GM18505 (cell line): ENCODE data around the gene CFAP77.

ENCODE experiments used
- ATAC-seq: cut with Tn5 transposase; IDR thresholded peaks from one replicate; pipeline ENCODE4 v1.9.1; 2021; ENCODE audit not compliant: unreplicated experiment
- POLR2A ChIP-seq: IDR thresholded peaks from 4 replicates; pipeline ENCODE4 v1.6.1; 2011; ENCODE audit warnings: borderline replicate concordance; ENCODE audit not compliant: insufficient read depth, insufficient read length; ENCODE audit errors: extremely low read depth

The CFAP77 gene

DNA sequence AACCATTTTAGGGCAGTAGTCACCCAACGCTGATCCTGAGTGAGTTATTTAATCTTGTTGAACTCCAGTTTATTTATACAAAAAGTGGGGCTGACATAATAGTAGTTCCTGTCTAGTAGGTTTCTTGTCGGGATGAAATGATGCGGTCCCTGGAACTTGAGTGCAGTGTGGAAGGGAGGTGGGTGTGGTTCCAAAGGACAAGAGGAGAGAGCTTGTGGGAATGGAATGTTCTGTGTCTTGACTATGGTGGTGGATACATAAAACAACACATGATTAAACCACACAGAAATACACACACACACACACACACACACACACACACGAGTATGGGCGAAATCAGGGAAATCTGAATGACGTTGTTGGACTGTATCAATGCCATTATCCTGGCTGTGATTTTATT lies 106.3 kb downstream of the CFAP77 start:
- no peak for TF ChIP-seq POLR2A

GRCh38 chr9:132516911-132517310 lies 106.9 kb downstream of the CFAP77 start:
- no peak for TF ChIP-seq POLR2A
- ATAC-seq = no peak

More for the DNA sequence above, 106.3 kb downstream of the CFAP77 start:
- no peak for ATAC-seq

DNA sequence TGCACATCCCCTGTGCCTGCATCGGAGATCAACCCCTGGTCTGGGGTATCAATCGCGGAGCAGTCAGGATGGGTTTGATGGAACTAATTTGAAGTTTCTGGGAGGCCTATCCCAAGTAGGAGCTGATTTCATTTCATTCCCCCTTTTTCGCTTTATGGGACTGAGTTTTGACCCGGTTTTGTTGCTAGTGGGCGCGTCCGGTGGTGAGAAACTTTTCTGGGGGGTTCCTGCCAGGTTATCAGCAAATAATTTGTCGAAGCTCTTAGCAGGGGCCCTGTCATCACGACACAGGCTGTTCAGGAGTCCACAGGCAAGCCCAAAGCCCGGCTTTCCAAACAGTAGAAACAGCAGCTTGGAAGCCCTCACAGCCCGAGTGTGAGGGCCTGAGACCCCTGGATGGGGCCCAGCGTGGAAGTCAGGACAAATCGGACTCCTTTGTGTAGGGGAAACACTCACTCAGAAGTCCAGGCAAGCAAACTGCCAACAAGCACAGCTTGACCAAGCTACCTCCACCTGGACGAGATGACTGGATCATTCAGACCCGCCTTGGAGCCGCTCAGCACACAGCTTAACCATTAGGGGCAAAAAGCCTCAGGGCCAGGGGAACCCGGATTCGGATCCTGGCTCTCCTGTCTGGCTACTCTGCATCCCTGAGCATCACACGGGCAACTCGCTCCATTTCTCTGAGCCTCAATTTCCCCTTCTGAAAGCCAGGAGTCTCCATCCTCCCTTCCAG lies 108.0 kb downstream of the CFAP77 start:
- no peak for ATAC-seq
- no peak for TF ChIP-seq POLR2A

- TF ChIP-seq POLR2A = no peak
- no peak for ATAC-seq
Measured at GRCh38 chr9:132518626-132519025, 108.6 kb downstream of the CFAP77 start.

DNA sequence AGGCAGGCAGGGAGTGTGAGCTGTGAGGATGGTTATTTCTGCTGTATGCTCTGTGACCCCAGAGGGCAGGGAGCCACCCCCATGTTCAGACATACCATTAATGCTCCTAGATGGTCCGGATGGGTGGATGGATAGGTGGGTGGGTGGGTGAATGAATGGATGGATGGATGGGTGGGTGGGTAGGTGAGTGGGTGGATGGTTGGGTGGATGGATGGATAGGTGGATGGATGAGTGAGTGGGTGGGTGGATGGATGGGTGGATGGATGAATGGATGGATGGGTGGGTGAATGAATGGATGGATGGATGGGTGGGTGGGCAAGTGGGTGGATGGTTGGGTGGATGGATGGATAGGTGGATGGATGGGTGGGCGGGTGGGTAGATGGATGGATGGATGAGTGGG lies 109.0 kb downstream of the CFAP77 start:
- ATAC-seq = no peak
- no peak for TF ChIP-seq POLR2A

DNA sequence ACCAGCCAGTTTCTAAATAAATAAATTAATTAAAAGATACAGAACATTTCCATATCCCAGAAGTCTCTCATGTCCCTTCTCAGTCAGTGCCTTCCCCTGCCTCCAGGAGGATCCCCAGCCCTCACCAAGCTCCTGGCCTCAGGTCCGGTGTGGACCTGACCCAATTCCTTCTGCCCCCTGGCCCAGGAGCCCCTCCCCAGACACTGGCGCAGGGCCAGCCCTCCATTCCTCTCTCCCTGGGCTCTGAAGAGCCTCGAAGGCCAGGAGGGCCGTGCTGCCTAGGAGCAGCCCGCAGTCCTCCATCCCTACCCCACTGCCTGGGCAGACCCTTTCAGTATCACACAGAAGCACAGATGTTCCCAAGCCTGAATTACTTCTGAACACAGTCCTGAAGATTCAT lies 110.6 kb downstream of the CFAP77 start:
- TF ChIP-seq POLR2A = no peak
- no peak for ATAC-seq

- ATAC-seq = no peak
- TF ChIP-seq POLR2A = no peak
Measured at GRCh38 chr9:132525308-132526023, 115.5 kb downstream of the CFAP77 start.

DNA sequence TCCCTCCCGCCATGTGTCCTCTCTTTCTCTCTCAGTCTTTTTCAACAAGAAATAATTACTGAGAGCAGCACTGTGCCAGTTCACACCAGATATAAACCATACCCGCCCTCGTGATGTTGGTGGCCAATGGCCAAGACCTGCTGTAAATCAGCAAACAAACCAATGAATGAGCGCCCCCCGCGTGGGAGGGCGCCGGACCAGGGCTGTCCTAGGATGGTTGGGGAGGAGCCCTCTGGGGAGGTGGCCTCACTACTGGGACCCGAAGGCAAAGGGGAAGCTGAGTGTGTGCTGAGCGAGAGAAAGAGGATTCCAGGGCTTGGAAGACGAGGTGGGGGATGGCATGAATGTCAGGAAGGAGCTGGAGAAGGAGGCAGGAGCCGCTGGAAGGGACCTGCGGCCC lies 121.2 kb downstream of the CFAP77 start:
- ATAC-seq = no peak
- no peak for TF ChIP-seq POLR2A

DNA sequence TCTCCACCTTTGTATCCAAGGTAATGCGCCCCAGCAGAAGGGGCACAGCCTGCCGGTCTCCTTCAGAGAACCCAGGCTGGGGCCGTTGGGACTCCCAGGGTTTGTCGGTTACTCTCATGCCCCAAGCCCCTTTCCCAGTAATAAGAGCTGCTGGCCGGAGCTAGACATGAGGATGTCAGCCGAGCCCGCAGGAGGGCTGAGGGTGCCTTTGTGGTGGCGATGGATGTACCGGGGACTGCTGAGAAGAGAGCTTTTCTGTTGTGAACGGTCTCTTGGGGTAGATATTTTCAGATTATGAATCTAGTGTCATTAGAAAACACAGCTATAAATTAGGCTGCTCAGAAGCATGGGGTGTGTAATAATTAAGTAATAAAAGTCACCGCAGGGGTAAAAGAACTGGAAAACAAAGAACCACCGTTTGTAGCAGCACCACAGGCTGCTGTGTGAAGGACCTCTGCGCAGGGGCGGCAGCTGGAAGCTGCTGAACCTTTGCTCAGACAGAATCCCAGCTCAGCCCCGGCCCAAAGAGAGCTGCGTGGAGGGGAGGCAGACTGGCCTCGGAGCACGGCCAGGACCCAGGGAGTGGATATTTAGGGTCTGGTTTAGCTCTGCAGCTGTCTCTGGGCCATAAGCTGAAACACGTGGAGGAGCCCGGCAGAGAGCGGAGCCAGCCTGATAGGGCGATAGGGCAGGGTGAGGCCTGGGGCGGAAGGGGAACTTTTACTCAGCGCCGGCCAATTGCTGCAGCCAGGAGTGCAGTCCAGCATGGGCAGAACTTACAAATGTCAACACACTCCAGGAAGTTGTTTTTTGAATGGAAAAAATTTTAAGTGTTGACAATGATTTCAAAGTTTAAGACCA lies 121.9 kb downstream of the CFAP77 start:
- no peak for ATAC-seq
- TF ChIP-seq POLR2A = no peak

GRCh38 chr9:132534832-132535231 lies 124.8 kb downstream of the CFAP77 start:
- TF ChIP-seq POLR2A = no peak
- ATAC-seq = no peak

DNA sequence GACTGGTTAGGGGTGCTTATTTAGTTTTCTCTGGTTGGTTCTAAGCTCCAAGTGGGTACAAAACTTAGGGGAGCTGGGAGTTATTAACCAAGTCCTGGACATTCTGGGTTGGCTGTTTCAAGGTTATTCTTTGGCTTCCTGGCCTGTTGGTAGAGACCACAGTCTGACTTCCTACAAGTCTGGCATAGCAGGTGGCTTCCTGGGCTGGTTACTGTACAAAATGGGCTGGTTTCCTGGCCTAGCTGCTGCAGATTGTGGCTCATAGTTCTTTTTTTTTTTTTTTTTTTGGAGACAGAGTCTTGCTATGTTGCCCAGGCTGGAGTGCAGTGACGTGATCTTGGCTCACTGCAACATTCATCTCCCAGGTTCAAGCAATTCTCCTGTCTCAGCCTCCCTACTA lies 126.1 kb downstream of the CFAP77 start:
- ATAC-seq = no peak
- no peak for TF ChIP-seq POLR2A

DNA sequence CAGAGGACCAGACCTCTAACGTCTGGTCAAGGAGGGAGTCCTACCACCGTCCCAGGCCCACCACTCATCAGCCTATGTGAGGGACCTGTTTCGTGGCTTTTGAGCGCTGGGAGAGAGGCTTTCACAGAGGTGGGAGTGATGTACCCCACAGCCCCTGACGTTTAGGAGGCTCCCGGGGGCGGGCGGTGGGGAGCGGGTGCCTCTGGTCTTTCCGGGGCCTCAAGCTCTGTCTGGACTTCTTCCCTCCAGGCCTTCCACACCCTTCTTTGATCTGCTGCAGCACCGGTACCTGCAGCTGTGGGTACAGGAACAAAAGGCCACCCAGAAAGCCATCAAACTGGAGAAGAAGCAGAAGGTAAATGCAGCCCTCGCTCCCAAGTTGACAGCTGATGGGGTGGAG lies 127.3 kb downstream of the CFAP77 start:
- no peak for TF ChIP-seq POLR2A
- ATAC-seq = no peak

GRCh38 chr9:132538071-132538470 lies 128.1 kb downstream of the CFAP77 start:
- no peak for TF ChIP-seq POLR2A
- ATAC-seq = no peak
